Activated CD4-positive, alpha-beta T cell treated with anti-CD3 and anti-CD28 coated beads for 48 hours (primary cell): Measurements from ENCODE around the gene SSBP3.

Experiments used
- DNase-seq: peaks from one replicate; pipeline ENCODE4 v3.0.0-alpha.2; 2020

Gene SSBP3

DNA sequence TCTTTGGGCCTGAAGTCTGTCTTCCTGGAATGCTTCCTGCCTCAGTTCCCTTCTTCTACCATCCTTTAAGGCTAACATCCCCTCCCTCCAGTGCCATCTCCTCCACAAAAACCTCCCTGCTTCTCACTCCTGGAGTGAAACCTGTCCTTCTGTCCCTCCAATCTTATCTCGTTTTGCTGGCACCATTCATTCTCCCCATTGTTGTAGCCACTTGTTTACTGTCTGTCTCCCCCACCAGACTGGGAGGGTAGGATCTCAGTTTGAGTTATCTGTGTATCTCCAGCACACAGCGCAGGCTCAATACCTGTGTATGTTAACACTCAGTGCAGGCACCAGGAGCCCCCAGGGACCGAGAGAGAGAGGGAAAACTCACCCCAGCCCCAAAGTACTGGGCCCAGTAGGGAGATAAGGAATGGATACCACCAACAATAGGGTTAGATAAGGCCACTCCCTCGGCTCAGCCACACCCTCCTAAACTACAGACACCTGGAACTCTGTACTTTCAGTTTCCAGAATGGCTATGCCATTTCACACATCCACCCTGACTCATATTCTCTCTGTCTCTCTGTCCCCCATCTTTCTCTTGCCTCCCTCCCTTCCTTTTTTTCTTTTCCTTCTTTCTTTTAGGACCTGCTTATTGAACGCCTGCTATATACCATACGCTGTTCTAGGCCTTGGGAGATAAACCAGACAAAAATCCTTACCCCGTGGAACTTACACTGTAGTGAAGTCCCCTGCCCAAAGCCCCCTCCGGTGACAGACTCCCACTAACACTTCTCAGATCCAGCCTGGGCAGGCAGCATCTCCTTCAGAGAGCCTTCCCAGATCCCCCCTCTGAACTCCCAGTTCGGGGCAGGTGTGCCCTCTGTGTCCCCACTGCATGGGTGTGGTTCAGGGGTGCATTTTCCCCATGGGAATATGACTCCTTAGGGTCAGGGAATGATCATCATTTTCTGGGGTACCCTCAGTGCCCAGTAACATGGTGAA lies 3.3 kb upstream of the SSBP3 start:
- DNase-seq, result peak; percentile 51

- DNase-seq, result no peak
Observed at GRCh38 chr1:54408147-54409066, 2.2 kb upstream of the SSBP3 start.

DNA sequence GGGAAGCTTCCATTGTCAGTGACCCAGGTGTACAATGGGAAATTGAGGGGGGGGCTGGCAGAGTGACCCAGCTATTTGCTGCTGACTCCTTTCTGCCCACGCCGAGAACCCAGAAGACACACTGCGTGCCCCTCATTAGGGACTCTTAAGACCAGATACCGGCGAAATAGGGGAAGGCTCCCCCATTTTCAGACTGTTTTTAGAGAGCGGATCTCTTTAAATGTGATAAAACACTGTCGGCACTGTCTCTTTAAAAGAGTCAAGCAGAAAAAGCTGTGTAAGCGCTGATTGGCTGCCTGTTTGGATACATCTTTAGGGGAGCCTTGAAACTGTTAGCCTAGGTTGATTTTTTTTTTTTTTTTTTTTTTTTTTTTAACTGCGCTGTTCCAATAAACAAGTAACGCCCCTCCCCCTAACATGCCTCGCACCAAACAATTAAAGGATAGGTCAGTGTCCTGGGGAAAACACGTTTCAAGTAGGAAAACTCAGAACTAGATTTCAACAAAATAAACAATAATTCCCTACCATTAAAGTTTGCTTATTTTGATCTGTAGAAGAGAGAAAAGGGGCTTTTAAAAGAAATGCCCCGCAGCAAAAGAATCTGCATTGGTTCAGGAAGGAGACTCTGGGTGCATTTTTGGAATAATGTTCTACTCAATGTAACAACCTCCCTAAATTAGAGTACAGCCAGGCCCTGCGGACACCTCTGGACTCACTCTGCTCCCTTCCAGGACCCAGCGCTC lies 1.4 kb upstream of the SSBP3 start:
- peak; percentile 70 for DNase-seq

DNA sequence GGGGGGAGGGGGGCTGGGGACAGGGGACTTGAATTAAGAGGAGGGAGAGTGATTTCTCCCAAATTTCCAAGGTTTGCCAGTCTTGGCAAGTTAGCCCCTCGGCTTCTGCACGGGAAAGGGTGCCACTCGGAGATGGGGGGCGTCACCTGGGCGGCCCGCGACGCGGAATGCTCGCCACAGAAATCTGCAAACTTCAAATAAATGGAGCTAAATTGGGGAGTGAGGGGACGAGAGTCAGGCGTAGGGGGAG lies 885 bp upstream of the SSBP3 start:
- no peak for DNase-seq

GRCh38 chr1:54405898-54406293 lies 298 bp downstream of the SSBP3 start:
- no peak for DNase-seq

GRCh38 chr1:54404939-54405897 lies 976 bp downstream of the SSBP3 start:
- peak; percentile 31 for DNase-seq

GRCh38 chr1:54404263-54404662 lies 1.9 kb downstream of the SSBP3 start:
- no peak for DNase-seq

- no peak for DNase-seq
Observed at GRCh38 chr1:54403808-54404261, 2.4 kb downstream of the SSBP3 start.

- DNase-seq, result no peak
Observed at GRCh38 chr1:54403405-54403804, 2.8 kb downstream of the SSBP3 start.

DNA sequence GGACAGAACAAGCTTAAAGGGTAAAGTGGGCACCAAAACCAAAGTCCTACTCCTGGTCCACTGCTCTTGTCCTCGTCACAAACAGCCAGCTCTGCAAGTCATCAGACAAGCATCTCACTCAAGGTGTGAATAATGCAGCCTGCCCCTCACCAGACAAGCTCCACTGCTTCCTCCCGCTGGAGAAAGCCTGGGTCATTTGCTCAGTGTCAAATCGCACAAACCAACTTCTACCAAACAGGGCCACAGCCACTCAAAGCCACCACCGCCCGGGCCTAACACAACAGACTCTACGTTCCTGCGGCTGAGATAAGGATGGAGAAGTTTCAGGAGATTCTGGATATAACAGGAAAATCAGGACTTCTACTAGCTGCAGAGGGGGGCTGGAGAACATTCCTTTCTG lies 3.3 kb downstream of the SSBP3 start:
- DNase-seq, result no peak

GRCh38 chr1:54401799-54402198 lies 4.4 kb downstream of the SSBP3 start:
- no peak for DNase-seq

- peak; percentile 41 for DNase-seq
Observed at GRCh38 chr1:54400329-54400728, 5.9 kb downstream of the SSBP3 start.

DNA sequence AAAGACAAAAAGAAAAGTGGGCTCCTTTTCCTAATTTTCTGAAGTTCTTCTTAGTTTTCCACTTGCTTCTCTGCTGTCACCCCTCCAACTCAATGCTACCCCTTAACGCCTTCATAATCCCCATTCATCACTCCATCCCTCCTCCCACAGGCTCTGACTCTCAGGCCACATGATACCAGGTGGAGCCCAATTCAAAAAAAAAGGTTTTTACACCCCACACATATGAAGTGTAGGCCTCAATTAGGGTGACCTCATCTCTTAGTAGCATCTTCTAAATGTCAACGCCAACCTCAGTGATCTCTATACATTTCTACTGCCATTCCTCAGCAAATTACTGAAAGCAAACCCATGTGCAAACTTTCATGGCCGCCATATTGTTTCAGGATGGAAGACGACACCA lies 6.4 kb downstream of the SSBP3 start:
- peak; percentile 38 for DNase-seq

DNA sequence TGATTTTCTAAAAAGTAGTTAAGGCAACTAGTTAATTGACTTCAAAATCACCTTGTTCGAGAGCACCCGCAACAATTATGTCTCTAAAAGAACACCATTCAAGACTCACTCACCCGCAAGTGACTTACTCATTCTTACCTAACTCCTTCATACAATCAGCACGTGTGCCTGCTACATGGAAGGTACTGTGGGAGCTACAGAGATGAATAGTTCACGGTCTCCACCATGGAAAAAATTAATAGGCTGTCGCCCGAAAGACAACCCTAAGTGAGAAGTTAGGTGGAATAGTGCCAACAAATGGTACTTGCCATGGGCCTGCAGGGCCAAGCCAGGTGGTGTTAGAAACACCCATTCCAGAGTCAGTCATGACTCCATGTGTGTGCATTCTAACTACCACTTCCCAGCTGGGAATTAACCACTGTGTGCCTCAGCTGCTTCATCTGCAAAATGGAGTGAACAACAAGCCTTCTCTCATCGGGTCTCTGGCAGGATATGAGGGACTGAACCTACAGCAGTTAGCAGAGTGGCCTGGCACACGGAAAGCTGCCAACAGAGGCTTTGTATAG lies 7.1 kb downstream of the SSBP3 start:
- peak; percentile 57 for DNase-seq

DNA sequence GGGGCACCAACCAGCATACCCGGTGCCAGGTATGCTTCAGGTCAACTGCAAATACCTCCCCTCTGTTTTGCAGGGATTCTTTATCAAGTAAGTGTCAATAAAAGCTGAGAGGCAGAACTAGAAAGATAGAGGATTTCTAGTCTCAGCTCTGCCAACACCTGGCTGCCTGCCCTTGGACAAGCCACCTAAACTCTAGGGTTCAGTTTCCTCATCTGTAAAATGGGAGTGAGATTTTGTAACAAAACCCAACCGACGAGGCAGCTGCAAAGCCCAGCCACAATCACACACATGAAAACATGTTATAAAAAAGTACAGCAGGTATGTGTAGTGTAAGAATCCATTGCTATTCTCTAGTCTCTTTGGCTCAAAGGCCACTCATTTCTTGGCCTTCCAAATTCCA lies 8.2 kb downstream of the SSBP3 start:
- no peak for DNase-seq

DNA sequence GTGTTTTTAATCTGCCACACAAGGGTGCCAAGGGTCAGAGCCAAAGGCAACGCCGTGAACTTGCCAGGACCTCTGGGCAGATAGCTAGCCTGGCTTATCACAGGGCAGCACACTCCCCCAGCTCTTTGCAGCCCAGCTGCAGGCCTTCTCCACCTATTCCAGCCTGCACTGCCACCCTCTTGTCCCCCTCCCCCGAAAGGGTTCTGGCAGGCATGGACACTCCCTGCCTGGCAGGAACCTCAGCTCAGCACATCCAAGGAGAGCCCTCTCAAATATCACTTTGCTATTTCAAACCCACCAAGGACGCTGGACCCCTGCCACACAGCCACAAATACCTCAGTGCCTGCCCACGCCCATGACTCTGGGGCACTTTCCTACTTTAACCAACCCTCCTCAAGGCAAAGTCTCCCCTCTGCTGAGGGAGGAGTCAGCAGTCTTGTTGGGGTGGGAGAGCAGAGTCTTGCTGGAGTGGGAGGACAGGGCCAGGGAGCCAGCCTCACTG lies 9.1 kb downstream of the SSBP3 start:
- no peak for DNase-seq

GRCh38 chr1:54396261-54396933 lies 9.8 kb downstream of the SSBP3 start:
- no peak for DNase-seq

GRCh38 chr1:54395281-54395934 lies 10.8 kb downstream of the SSBP3 start:
- DNase-seq, result no peak

- DNase-seq, result no peak
Observed at GRCh38 chr1:54394104-54394503, 12.1 kb downstream of the SSBP3 start.

DNA sequence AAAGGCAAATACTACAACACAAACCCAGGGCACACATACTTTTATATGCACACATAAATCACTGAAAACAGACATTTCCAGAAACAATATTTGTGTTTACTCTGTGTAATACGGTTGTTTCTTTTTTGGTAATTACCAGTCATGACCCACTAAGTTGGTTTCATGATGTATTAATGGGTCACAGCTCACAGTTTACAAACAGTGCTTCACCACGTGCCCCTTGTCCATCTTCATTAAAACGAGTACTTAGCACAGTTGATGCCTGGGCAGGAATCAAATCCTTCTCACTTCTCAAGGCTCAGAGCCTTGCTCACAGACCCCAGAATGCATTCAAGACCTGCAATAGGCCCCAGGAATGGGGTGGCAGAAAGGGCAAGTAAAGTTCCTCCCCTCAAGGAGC lies 13.8 kb downstream of the SSBP3 start:
- no peak for DNase-seq
